Measurements from ENCODE around the gene VCX2.

DNA sequence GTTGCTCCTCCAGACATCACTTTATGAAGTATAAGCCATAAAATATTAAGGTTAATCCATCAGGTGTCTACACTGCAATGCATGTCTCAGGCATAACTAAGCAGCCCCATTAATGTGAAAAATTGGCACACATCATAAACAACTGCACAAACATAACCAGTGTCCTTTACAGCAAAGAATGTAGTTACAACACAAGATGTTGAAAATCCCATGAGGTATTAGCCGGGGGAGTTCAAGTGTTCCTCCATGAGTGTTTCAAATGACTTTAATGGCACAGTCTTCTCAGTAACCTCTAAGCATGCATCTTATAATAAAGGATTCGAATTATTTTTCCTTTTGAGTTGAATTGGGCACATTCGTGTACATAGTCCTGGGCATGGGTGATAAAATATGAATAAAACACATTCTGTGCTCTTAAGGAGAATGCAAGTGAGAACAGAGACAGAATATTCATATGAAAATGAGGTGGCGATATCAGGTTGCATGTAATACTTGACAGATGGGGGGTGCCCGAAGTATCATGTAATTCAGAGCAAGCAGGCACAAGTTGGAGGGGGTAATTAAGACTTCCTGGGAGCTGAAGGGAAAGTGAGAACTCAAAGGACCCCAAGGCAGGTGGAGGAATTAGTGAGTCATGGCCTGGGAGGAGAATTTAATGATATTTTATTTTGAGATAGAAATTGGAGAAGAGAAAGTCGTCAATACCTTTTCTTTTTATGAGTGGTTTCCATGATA is 18.2 kb upstream of the VCX2 start:
- TF ChIP-seq, protein P1, sequence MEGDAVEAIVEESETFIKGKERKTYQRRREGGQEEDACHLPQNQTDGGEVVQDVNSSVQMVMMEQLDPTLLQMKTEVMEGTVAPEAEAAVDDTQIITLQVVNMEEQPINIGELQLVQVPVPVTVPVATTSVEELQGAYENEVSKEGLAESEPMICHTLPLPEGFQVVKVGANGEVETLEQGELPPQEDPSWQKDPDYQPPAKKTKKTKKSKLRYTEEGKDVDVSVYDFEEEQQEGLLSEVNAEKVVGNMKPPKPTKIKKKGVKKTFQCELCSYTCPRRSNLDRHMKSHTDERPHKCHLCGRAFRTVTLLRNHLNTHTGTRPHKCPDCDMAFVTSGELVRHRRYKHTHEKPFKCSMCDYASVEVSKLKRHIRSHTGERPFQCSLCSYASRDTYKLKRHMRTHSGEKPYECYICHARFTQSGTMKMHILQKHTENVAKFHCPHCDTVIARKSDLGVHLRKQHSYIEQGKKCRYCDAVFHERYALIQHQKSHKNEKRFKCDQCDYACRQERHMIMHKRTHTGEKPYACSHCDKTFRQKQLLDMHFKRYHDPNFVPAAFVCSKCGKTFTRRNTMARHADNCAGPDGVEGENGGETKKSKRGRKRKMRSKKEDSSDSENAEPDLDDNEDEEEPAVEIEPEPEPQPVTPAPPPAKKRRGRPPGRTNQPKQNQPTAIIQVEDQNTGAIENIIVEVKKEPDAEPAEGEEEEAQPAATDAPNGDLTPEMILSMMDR (IDR thresholded peaks at IDR 0.05 in 8 of 11, conservative IDR thresholded peaks at IDR 0.05 in 3 of 11) = no peak
- no peak for TF ChIP-seq POLR2AphosphoS5 (IDR thresholded peaks at IDR 0.05)
- no peak for TF ChIP-seq POLR2A (IDR thresholded peaks at IDR 0.05)

Data from spleen (tissue), 7 donors.